Measurements from ENCODE around the gene C1QTNF1. TPM values are rescaled to one million over a fixed set of nuclear protein-coding genes. Genes with fewer than 3 reads are reported as not detected.

The C1QTNF1 gene, protein sequence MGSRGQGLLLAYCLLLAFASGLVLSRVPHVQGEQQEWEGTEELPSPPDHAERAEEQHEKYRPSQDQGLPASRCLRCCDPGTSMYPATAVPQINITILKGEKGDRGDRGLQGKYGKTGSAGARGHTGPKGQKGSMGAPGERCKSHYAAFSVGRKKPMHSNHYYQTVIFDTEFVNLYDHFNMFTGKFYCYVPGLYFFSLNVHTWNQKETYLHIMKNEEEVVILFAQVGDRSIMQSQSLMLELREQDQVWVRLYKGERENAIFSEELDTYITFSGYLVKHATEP
- 100 to 1,000 TPM in 1 of 4 donors, 10 to 100 TPM in 3; 67.1 to 147 (median 90.0) TPM for total RNA-seq

DNA sequence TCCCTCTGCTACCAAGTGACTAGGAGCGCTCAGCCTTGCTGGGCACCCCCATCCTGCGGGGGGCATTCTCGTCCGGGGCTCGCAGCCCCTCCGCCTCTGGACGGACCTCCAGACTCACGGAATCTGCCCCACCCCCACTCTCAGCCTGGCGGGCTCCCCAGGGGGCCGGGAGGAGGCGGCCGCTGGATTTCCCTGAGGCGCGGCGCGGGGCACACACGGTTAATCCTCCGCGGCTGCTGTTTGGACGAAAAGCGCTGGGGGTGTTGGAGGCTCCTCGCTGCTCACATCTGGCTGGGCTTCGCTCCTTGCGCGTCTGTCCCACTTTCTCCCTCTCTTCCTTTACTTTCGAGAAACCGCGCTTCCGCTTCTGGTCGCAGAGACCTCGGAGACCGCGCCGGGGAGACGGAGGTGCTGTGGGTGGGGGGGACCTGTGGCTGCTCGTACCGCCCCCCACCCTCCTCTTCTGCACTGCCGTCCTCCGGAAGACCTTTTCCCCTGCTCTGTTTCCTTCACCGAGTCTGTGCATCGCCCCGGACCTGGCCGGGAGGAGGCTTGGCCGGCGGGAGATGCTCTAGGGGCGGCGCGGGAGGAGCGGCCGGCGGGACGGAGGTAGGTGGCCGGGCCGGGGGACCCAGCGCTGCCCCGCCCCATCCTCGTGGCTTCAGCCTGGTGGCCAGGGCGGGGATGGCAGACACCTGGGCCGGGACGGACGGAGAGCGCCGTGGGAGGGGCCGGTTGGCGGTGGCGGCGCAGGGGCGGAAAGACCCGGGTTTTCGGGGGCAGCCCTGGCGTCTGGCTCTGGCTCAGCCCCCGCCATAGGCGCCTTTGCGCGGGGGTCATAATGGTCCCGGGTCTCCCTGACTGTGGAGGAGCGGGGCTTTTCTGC, at the start of gene C1QTNF1:
Gene C1QTNF1 (plus strand): TSS at position 284 of the 886 bp plus-strand sequence. CDS start 19,800 bp downstream, outside the sequence.
- Histone ChIP-seq H3K36me3 (no peaks in the 10 kb centered on the region), H3K27ac (peak within 1 kb of the TSS; percentile 13 to 86 (median 64)), H3K4me3 (peak within 1 kb of the TSS; percentile 46 to 78 (median 72)), H3K9me3 (no peaks in the 10 kb centered on the region), H3K27me3 (peaks cover 0 to 5% of the 10 kb centered on the region in 2 donors), H3K4me1 (peaks cover 0 to 89% (median 49%) of the 10 kb centered on the region in 4 donors)
- TF ChIP-seq EP300 (IDR thresholded peaks at IDR 0.05) (peak in 1 of 2 donors; percentile 36), CTCF (IDR thresholded peaks at IDR 0.05) (peak in 4 of 5 experiments; percentile 31 to 66 (median 47)), POLR2A (IDR thresholded peaks at IDR 0.05) (peak in 1 of 2 donors; percentile 17)
- DNase-seq (ENCODE audit: low spot score in 2 of 2) = peak in 1 of 2 donors; percentile 18
- WGBS, 2 donors = 1 to 3% methylated on average over 23 to 58 of the region's 77 CpGs

- WGBS, 2 donors = 14 to 38% methylated on average over 17 to 30 of the region's 30 CpGs
- Histone ChIP-seq H3K4me1 (peaks cover 0 to 90% (median 57%) of the 10 kb centered on the region in 4 donors), H3K9me3 (no peaks in the 10 kb centered on the region), H3K4me3 (peak overlapping the region in 2 of 4 donors; percentile 25 to 26), H3K27ac (peak overlapping the region; percentile 57 to 86 (median 78)), H3K27me3 (no peaks in the 10 kb centered on the region), H3K36me3 (peaks cover 0 to 17% (median 0%) of the 10 kb centered on the region in 3 donors)
- DNase-seq (ENCODE audit: low spot score in 2 of 2) = peak; percentile 72 to 75
- TF ChIP-seq POLR2A (IDR thresholded peaks at IDR 0.05) (no peak), CTCF (IDR thresholded peaks at IDR 0.05) (no peak), EP300 (IDR thresholded peaks at IDR 0.05) (no peak)
These were observed 49.1 kb upstream of the C1QTNF1 start for GRCh38 chr17:78974635-78975591.

GRCh38 chr17:78976907-78977680, 46.9 kb upstream of the C1QTNF1 start:
- TF ChIP-seq CTCF (IDR thresholded peaks at IDR 0.05) (no peak), POLR2A (IDR thresholded peaks at IDR 0.05) (no peak), EP300 (IDR thresholded peaks at IDR 0.05) (no peak)
- H3K9me3 ChIP-seq = no peaks in the 10 kb centered on the region
- H3K36me3 ChIP-seq = peaks cover 0 to 9% (median 0%) of the 10 kb centered on the region in 3 donors
- WGBS, 2 donors = 72 to 78% methylated on average over 12 to 18 of the region's 20 CpGs
- H3K27ac ChIP-seq = peak overlapping the region; percentile 21 to 86 (median 78)
- H3K27me3 ChIP-seq = no peaks in the 10 kb centered on the region
- peaks cover 0 to 81% (median 54%) of the 10 kb centered on the region in 4 donors for H3K4me1 ChIP-seq
- no peak for DNase-seq (ENCODE audit: low spot score in 2 of 2)
- H3K4me3 ChIP-seq = no peak overlapping the region

DNA sequence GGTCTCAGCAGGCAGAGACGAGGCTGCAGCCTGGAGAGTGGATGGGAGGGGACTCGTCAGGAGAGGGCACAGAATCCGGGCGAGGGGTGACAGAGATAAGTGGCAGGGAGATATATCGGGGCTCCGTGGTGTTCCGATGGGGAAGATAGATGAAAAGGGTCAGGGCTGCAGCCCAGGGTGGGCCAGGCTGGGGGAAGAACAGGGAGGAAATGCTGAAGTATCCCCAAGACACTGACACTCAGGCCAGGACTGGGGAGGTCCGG, 46.4 kb upstream of the C1QTNF1 start:
- 59 to 70% methylated on average over 8 of the region's 8 CpGs for WGBS, 2 donors
- no peaks in the 10 kb centered on the region for H3K27me3 ChIP-seq
- peaks cover 0 to 77% (median 54%) of the 10 kb centered on the region in 4 donors for H3K4me1 ChIP-seq
- peak overlapping the region; percentile 21 to 86 (median 78) for H3K27ac ChIP-seq
- H3K9me3 ChIP-seq = no peaks in the 10 kb centered on the region
- H3K36me3 ChIP-seq = peaks cover 0 to 4% (median 0%) of the 10 kb centered on the region in 3 donors
- TF ChIP-seq EP300 (IDR thresholded peaks at IDR 0.05) (no peak), CTCF (IDR thresholded peaks at IDR 0.05) (no peak), POLR2A (IDR thresholded peaks at IDR 0.05) (no peak)
- DNase-seq (ENCODE audit: low spot score in 2 of 2) = no peak
- H3K4me3 ChIP-seq = peak overlapping the region in 1 of 4 donors; percentile 49
